Heart left ventricle (tissue), 16 donors: Measurements from ENCODE around the gene PGD. TPM values are rescaled to one million over a fixed set of nuclear protein-coding genes. Genes with fewer than 3 reads are reported as not detected.

Source experiments
- ATAC-seq, 4 donors: fragments of 200-7000 bp; cut with Tn5 transposase; one replicate each; pipeline ENCODE4 v1.9.1; 2020 to 2022; ENCODE audit warnings: moderate library complexity in 4 of 4, mild to moderate bottlenecking in 3 of 4, moderate number of reproducible peaks in 1 of 4
- DNase-seq, 5 donors: peaks; one replicate each; pipeline ENCODE4 v3.0.0-alpha.2; 2020
- H3K27ac ChIP-seq, 12 donors: fragments of 200-600 bp; sonication (generic) in 4 of 12; one replicate each; pipeline versions ENCODE4 v1.5.0 to v1.8.0; 2016 to 2022; ENCODE audit warnings: mild to moderate bottlenecking in 2 of 12
- H3K27me3 ChIP-seq, 9 donors: fragments of 200-600 bp; sonication (generic) in 2 of 9; one replicate each; pipeline versions ENCODE4 v1.5.1 to v1.8.0; 2016 to 2022; ENCODE audit warnings: mild to moderate bottlenecking in 3 of 9
- H3K36me3 ChIP-seq, 9 donors: fragments of 200-600 bp; sonication (generic) in 2 of 9; one replicate each; pipeline versions ENCODE4 v1.5.0 to v1.8.0; 2018 to 2022; ENCODE audit warnings: mild to moderate bottlenecking in 2 of 9
- H3K4me1 ChIP-seq, 12 donors: fragments of 200-600 bp; sonication (generic) in 4 of 12; one replicate each; pipeline versions ENCODE4 v1.5.0 to v1.8.0; 2016 to 2022; ENCODE audit warnings: mild to moderate bottlenecking in 3 of 12
- H3K4me3 ChIP-seq, 12 donors: fragments of 200-600 bp; sonication (generic) in 4 of 12; one replicate each; pipeline versions ENCODE4 v1.5.0 to v1.8.0; 2017 to 2022; ENCODE audit warnings: mild to moderate bottlenecking in 9 of 12, moderate library complexity in 4 of 12
- H3K9me3 ChIP-seq, 12 donors: fragments of 200-600 bp; sonication (generic) in 4 of 12; one replicate each; pipeline versions ENCODE4 v1.5.0 to v1.8.0; 2016 to 2022; ENCODE audit warnings: mild to moderate bottlenecking in 1 of 12
- POLR2A ChIP-seq, 2 donors: fragments of 450-650 bp; IDR thresholded peaks; one replicate each; pipeline ENCODE4 v1.6.1; 2017; ENCODE audit warnings: antibody characterized with exemption in 2 of 2, mild to moderate bottlenecking in 2 of 2, moderate library complexity in 2 of 2
- WGBS, 4 donors: extraction: QIAGEN DNeasy Blood & Tissue Kit in 2 of 4; methylation state at CpG; one replicate each; pipeline versions ENCODE4 v1.1.5 to v1.1.7; 2013 to 2018; 5-methylcytosine and 5-hydroxymethylcytosine counted together
- intact Hi-C, 10 donors: fragments of 100-400 bp; cut with DNase I; formaldehyde crosslinking; loops; one replicate each; pipeline versions ENCODE4 v1.11.1 to v1.14.2; 2022
- polyA plus RNA-seq, 2 donors: library from polyadenylated mRNA; stranded (reverse); fragments of 200-250 nt; gene quantifications; one replicate each; pipeline ENCODE4 v1.2.3, GENCODE V29; 2013
- total RNA-seq, 9 donors: library from RNA; depleted of rRNA in 2 of 9; stranded (reverse); fragments of >200 nt in 2 of 9; fragmentation: NEBNext Ultra II Directional in 3 of 9; extraction: Animal tissue kit (Norgen Biotek cat#: 25700) in 3 of 9; gene quantifications; one replicate each; pipeline versions ENCODE4 v1.1.0 to v1.2.4, GENCODE V29; 2016 to 2023
- TF ChIP-seq, protein P1 (sequence below), 12 donors: fragments of 200-600 bp; sonication (generic) in 4 of 12; IDR thresholded peaks; one replicate each; pipeline versions ENCODE4 v1.5.0 to v1.8.0; 2018 to 2022; ENCODE audit warnings: antibody characterized with exemption in 12 of 12, mild to moderate bottlenecking in 5 of 12
- donor health status: ischemic (EF 13 %, LVEDD 7.1; RV severe dilation, severe dysfunction).
- donor health status: healthy with polysubstance abuse.
- donor health status: DM: no; HTN: yes; CAD: no.
- donor health status: DM: no; HTN: no; CAD: no.
- donor health status: ischemic (EF 25% LVEDD 6.9; RV normal size, moderate dysfunction).
- donor health status: ischemic (EF 25% LVEDD 5.7; RV mildly dilated, moderate dysfunction).
- donor health status: healthy.
- donor health status: DM: yes; HTN: yes; CAD: no.
- donor health status: ischemic (EF 35%, LVEDD 5.7; RV mildly dilated, moderate dysfunction).
- donor health status: nonischemic (EF 11% LVEDD 7.7; RV severe dilation, severe dysfunction).
- donor health status: DM: yes; HTN: yes; CAD: no.
- donor health status: PGD.
- donor health status: ischemic (EF 29% LVEDD 5.4; RV normal size, mild dysfunction).
- donor health status: nonischemic (EF 23%, LVEDD 6.1; RV moderate dilation, normal function).

Gene PGD
- total and polyA plus RNA-seq, 11 donors = 13.3 to 95.2 (median 30.9) TPM

- H3K36me3 ChIP-seq = no peaks in the 10 kb centered on the region
- intact Hi-C loops = no loop called here
- no peak for DNase-seq
- H3K9me3 ChIP-seq = peaks cover 0 to 7% (median 3%) of the 10 kb centered on the region in 12 donors
- peaks cover 0 to 39% (median 12%) of the 10 kb centered on the region in 12 donors for H3K4me1 ChIP-seq
- TF ChIP-seq POLR2A (IDR thresholded peaks at IDR 0.05) = no peak
- TF ChIP-seq, protein P1, sequence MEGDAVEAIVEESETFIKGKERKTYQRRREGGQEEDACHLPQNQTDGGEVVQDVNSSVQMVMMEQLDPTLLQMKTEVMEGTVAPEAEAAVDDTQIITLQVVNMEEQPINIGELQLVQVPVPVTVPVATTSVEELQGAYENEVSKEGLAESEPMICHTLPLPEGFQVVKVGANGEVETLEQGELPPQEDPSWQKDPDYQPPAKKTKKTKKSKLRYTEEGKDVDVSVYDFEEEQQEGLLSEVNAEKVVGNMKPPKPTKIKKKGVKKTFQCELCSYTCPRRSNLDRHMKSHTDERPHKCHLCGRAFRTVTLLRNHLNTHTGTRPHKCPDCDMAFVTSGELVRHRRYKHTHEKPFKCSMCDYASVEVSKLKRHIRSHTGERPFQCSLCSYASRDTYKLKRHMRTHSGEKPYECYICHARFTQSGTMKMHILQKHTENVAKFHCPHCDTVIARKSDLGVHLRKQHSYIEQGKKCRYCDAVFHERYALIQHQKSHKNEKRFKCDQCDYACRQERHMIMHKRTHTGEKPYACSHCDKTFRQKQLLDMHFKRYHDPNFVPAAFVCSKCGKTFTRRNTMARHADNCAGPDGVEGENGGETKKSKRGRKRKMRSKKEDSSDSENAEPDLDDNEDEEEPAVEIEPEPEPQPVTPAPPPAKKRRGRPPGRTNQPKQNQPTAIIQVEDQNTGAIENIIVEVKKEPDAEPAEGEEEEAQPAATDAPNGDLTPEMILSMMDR (IDR thresholded peaks at IDR 0.05) = no peak
- no peaks in the 10 kb centered on the region for H3K27me3 ChIP-seq
- H3K4me3 ChIP-seq = no peak overlapping the region
- no peak for ATAC-seq
- peak overlapping the region in 1 of 12 donors; percentile 89 for H3K27ac ChIP-seq
- 95 to 97% (median 96%) methylated on average over 6 of the region's 6 CpGs for WGBS, 4 donors
These were observed 9.4 kb upstream of the PGD start for GRCh38 chr1:10389271-10389973.

GRCh38 chr1:10396870-10397269, 2.0 kb upstream of the PGD start:
- 90 to 97% (median 92%) methylated on average over 3 of the region's 3 CpGs for WGBS, 4 donors
- DNase-seq (no peak), ATAC-seq (no peak)
- peaks cover 0 to 33% (median 15%) of the 10 kb centered on the region in 12 donors for H3K4me1 ChIP-seq
- no peaks in the 10 kb centered on the region for H3K27me3 ChIP-seq
- no peak for TF ChIP-seq POLR2A (IDR thresholded peaks at IDR 0.05)
- TF ChIP-seq, protein P1 (IDR thresholded peaks at IDR 0.05) = no peak
- intact Hi-C loops = no loop called here
- no peak overlapping the region for H3K27ac ChIP-seq
- peaks cover 0 to 12% (median 3%) of the 10 kb centered on the region in 12 donors for H3K9me3 ChIP-seq
- no peak overlapping the region for H3K4me3 ChIP-seq
- H3K36me3 ChIP-seq = peaks cover 0 to 5% (median 0%) of the 10 kb centered on the region in 9 donors

DNA sequence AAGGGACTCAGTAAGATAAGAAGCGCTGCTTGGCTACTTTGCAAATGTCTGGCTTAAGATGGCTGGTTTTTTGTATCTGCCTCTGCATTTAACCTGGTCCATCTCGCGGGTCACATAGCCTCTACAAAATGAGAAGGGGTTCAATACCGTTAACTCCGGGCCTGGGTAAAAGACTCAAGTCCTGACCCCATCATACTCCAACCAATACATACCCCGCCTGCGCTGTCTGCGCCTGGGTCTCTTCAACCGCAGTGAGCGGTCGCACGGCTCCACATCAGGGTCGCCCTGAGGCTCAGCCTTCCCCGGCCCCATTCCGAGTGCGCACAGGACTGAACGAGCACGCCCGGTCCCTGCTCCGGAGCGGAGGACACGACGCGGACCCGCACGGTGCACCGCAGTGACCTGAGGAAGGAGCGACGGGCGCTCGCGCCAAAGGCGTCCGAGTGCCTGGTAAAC, 558 bp upstream of the PGD start:
- Histone ChIP-seq H3K4me3 (peak overlapping the region; percentile 80 to 98 (median 90)), H3K9me3 (peaks cover 0 to 12% (median 3%) of the 10 kb centered on the region in 12 donors), H3K27ac (peak overlapping the region in 11 of 12 donors; percentile 71 to 97 (median 92)), H3K4me1 (peaks cover 0 to 37% (median 15%) of the 10 kb centered on the region in 12 donors), H3K27me3 (no peaks in the 10 kb centered on the region), H3K36me3 (peaks cover 0 to 19% (median 13%) of the 10 kb centered on the region in 9 donors)
- DNase-seq = no peak
- TF ChIP-seq, protein P1 (IDR thresholded peaks at IDR 0.05) = no peak
- no peak for TF ChIP-seq POLR2A (IDR thresholded peaks at IDR 0.05)
- intact Hi-C loops = no loop called here
- no peak for ATAC-seq
- 1 to 5% (median 1%) methylated on average over 8 to 34 of the region's 34 CpGs for WGBS, 4 donors

GRCh38 chr1:10399444-10399941, 629 bp downstream of the PGD start:
- Histone ChIP-seq H3K4me1 (peaks cover 0 to 47% (median 15%) of the 10 kb centered on the region in 12 donors), H3K9me3 (peaks cover 0 to 5% (median 0%) of the 10 kb centered on the region in 12 donors), H3K27ac (peak overlapping the region; percentile 59 to 97 (median 92)), H3K4me3 (peak overlapping the region; percentile 80 to 98 (median 90)), H3K36me3 (peaks cover 0 to 31% (median 24%) of the 10 kb centered on the region in 9 donors), H3K27me3 (no peaks in the 10 kb centered on the region)
- no peak for ATAC-seq
- DNase-seq = peak; percentile 22 to 75 (median 36)
- intact Hi-C loops = no loop called here
- TF ChIP-seq POLR2A (IDR thresholded peaks at IDR 0.05) = no peak
- TF ChIP-seq, protein P1 (IDR thresholded peaks at IDR 0.05) = no peak
- WGBS, 4 donors = 1 to 2% (median 2%) methylated on average over 32 to 42 of the region's 42 CpGs
